IMR-90 (cell line): ENCODE measurements around the gene NARF. TPM values are rescaled to one million over a fixed set of nuclear protein-coding genes. Genes with fewer than 3 reads are reported as not detected.

Experiments
- ATAC-seq: fragments of 200-7000 bp; cut with Tn5 transposase; 2 replicates; pipeline ENCODE4 v1.9.1; 2020; ENCODE audit warnings: low read depth, mild to moderate bottlenecking, moderate library complexity
- BruUV-seq: library from RNA; stranded (reverse); fragments of 400-500 nt; replicated peaks from 2 replicates; lab custom pipeline; 2021; lab: Mats Ljungman, UMichigan
- CTCF ChIA-PET: fragments of 300-600 bp; formaldehyde crosslinking; extraction: SDS; loops from one replicate; lab custom pipeline; 2021; ENCODE audit warnings: antibody characterized with exemption; lab: Yijun Ruan, JAX
- POLR2A ChIA-PET: fragments of 300-600 bp; sonication (Branson Sonifier 250); formaldehyde crosslinking; loops from one replicate; lab custom pipeline; 2022; ENCODE audit warnings: antibody characterized with exemption; ENCODE audit not compliant: unreplicated experiment; lab: Charles Lee
- DNase-seq: peaks from one replicate; pipeline ENCODE4 v3.0.0; 2013
- H2AFZ ChIP-seq: replicated peaks from 2 replicates; pipeline ENCODE3; 2013; ENCODE audit warnings: low read length, mild to moderate bottlenecking; ENCODE audit not compliant: poor library complexity
- H2AK5ac ChIP-seq: 2 replicates; pipeline ENCODE4 v1.6.1; 2013; ENCODE audit warnings: low read depth, low read length, inconsistent platforms
- H2AK9ac ChIP-seq: replicated peaks from 2 replicates; pipeline ENCODE3; 2013; ENCODE audit warnings: mild to moderate bottlenecking, low read depth, low read length, moderate library complexity; ENCODE audit not compliant: poor library complexity
- H2BK120ac ChIP-seq: 2 replicates; pipeline ENCODE4 v1.6.1; 2013; ENCODE audit warnings: low read depth, low read length, inconsistent platforms
- H2BK15ac ChIP-seq: 3 replicates; pipeline ENCODE4 v1.6.1; 2013; ENCODE audit warnings: low read depth, low read length, inconsistent platforms
- H2BK20ac ChIP-seq: 2 replicates; pipeline ENCODE4 v1.6.1; 2013; ENCODE audit warnings: low read depth, mild to moderate bottlenecking, inconsistent platforms, low read length, moderate library complexity
- H2BK5ac ChIP-seq: 2 replicates; pipeline ENCODE4 v1.6.1; 2013; ENCODE audit warnings: mild to moderate bottlenecking, low read depth, low read length, inconsistent platforms; ENCODE audit not compliant: poor library complexity, severe bottlenecking
- H3K14ac ChIP-seq: replicated peaks from 2 replicates; pipeline ENCODE4 v1.6.1; 2013; ENCODE audit warnings: low read depth, low read length, inconsistent platforms
- H3K18ac ChIP-seq: 2 replicates; pipeline ENCODE4 v1.6.1; 2013; ENCODE audit warnings: low read depth, low read length, control low read depth
- H3K23ac ChIP-seq: 2 replicates; pipeline ENCODE4 v1.6.1; 2013; ENCODE audit warnings: low read depth, low read length, inconsistent platforms
- H3K27ac ChIP-seq: 2 replicates; pipeline ENCODE4 v1.5.1; 2013; ENCODE audit warnings: mild to moderate bottlenecking, control low read depth, low read length; ENCODE audit not compliant: insufficient read depth
- H3K27me3 ChIP-seq: 2 replicates; pipeline ENCODE4 v1.6.1; 2013; ENCODE audit warnings: low read length; ENCODE audit not compliant: control insufficient read depth, insufficient read depth
- H3K36me3 ChIP-seq: 2 replicates; pipeline ENCODE4 v1.6.1; 2013; ENCODE audit warnings: low read length, mixed read lengths; ENCODE audit not compliant: control insufficient read depth, insufficient read depth
- H3K4ac ChIP-seq: 2 replicates; pipeline ENCODE4 v1.6.1; 2013; ENCODE audit warnings: low read depth, low read length, inconsistent platforms
- H3K4me1 ChIP-seq: 2 replicates; pipeline ENCODE4 v1.6.1; 2013; ENCODE audit warnings: low read length, mixed read lengths; ENCODE audit not compliant: control insufficient read depth, insufficient read depth
- H3K4me2 ChIP-seq: 2 replicates; pipeline ENCODE4 v1.6.1; 2013; ENCODE audit warnings: low read depth, mild to moderate bottlenecking, control low read depth, low read length, moderate library complexity
- H3K4me3 ChIP-seq: 2 replicates; pipeline ENCODE4 v1.5.1; 2013; ENCODE audit warnings: low read depth, mild to moderate bottlenecking, control low read depth, low read length, moderate library complexity; ENCODE audit not compliant: insufficient read depth
- H3K56ac ChIP-seq: 2 replicates; pipeline ENCODE4 v1.6.1; 2013; ENCODE audit warnings: low read length, inconsistent platforms; ENCODE audit not compliant: insufficient read depth; ENCODE audit errors: extremely low read depth
- H3K79me1 ChIP-seq, 2 experiments: 2 replicates each; pipeline ENCODE4 v1.6.1; 2013; ENCODE audit warnings: low read length in 2 of 2, inconsistent platforms in 1 of 2, low read depth in 1 of 2
- H3K9ac ChIP-seq: 2 replicates; pipeline ENCODE4 v1.6.1; 2013; ENCODE audit warnings: low read depth, low read length, control low read depth
- H3K9me1 ChIP-seq: 2 replicates; pipeline ENCODE4 v1.6.1; 2013; ENCODE audit warnings: low read length, inconsistent platforms; ENCODE audit not compliant: insufficient read depth
- H3K9me3 ChIP-seq: 2 replicates; pipeline ENCODE4 v1.6.1; 2013; ENCODE audit warnings: low read length; ENCODE audit not compliant: control insufficient read depth, insufficient read depth
- H4K20me1 ChIP-seq: 2 replicates; pipeline ENCODE4 v1.6.1; 2013; ENCODE audit warnings: low read length, inconsistent platforms; ENCODE audit not compliant: insufficient read depth
- H4K5ac ChIP-seq: 2 replicates; pipeline ENCODE4 v1.6.1; 2013; ENCODE audit warnings: mild to moderate bottlenecking, low read depth, low read length, control low read depth
- H4K8ac ChIP-seq, 2 experiments: 2 replicates each; pipeline ENCODE4 v1.6.1; 2013; ENCODE audit warnings: low read depth in 2 of 2, low read length in 2 of 2, control low read depth in 1 of 2, inconsistent platforms in 1 of 2
- H4K91ac ChIP-seq: 2 replicates; pipeline ENCODE4 v1.6.1; 2013; ENCODE audit warnings: low read depth, low read length, inconsistent platforms; ENCODE audit not compliant: insufficient read depth
- BHLHE40 ChIP-seq: fragments of 150-350 bp; IDR thresholded peaks from 2 replicates; pipeline ENCODE4 v1.6.1; 2016; ENCODE audit warnings: mild to moderate bottlenecking, low read depth, low read length
- CEBPB ChIP-seq: IDR thresholded peaks from 2 replicates; pipeline ENCODE4 v1.6.1; 2012; ENCODE audit warnings: low read depth, low read length, improper control_type of control experiment
- CHD1 ChIP-seq: IDR thresholded peaks from 2 replicates; pipeline ENCODE4 v1.6.1; 2012; ENCODE audit warnings: low read depth, low read length, improper control_type of control experiment
- CTCF ChIP-seq: conservative IDR thresholded peaks from 2 replicates; pipeline ENCODE4 v1.5.1; 2012; ENCODE audit warnings: mild to moderate bottlenecking, low read depth, low read length, improper control_type of control experiment
- FOS ChIP-seq: fragments of 150-350 bp; IDR thresholded peaks from 2 replicates; pipeline ENCODE4 v1.6.1; 2016; ENCODE audit warnings: low read depth, low read length
- MAFK ChIP-seq: IDR thresholded peaks from 2 replicates; pipeline ENCODE4 v1.6.1; 2012; ENCODE audit warnings: low read depth, low read length, improper control_type of control experiment
- MAZ ChIP-seq: IDR thresholded peaks from 2 replicates; pipeline ENCODE4 v1.6.1; 2012; ENCODE audit warnings: low read depth, mild to moderate bottlenecking, low read length, improper control_type of control experiment, moderate library complexity, borderline replicate concordance
- MXI1 ChIP-seq: IDR thresholded peaks from 2 replicates; pipeline ENCODE4 v1.6.1; 2012; ENCODE audit warnings: low read depth, mild to moderate bottlenecking, low read length, moderate library complexity, borderline replicate concordance
- NFE2L2 ChIP-seq: fragments of 150-350 bp; IDR thresholded peaks from 2 replicates; pipeline ENCODE4 v1.6.1; 2016; ENCODE audit warnings: low read depth, mild to moderate bottlenecking, low read length
- RCOR1 ChIP-seq: IDR thresholded peaks from 2 replicates; pipeline ENCODE4 v1.6.1; 2012; ENCODE audit warnings: mild to moderate bottlenecking, low read length, improper control_type of control experiment; ENCODE audit not compliant: insufficient replicate concordance
- SMC3 ChIP-seq: fragments of 150-350 bp; IDR thresholded peaks from 2 replicates; pipeline ENCODE4 v1.6.1; 2016; ENCODE audit warnings: low read depth, mild to moderate bottlenecking, antibody characterized with exemption, low read length, moderate library complexity
- WGBS, 2 experiments: methylation state at CpG; one replicate each; pipeline versions ENCODE4 v1.1.5 to v1.1.7; 2013; ENCODE audit warnings: missing lambda C conversion rate in 2 of 2; ENCODE audit not compliant: insufficient read length in 1 of 2; ENCODE audit errors: extremely low coverage in 2 of 2; 5-methylcytosine and 5-hydroxymethylcytosine counted together
- dilution Hi-C: fragments of 300-500 bp; cut with HindIII; formaldehyde crosslinking; loops from one replicate; pipeline ENCODE4 v1.14.3; 2018; ENCODE audit warnings: low sequenced_read_pairs; ENCODE audit not compliant: unreplicated experiment
- in situ Hi-C: fragments of 300-500 bp; cut with MboI; formaldehyde crosslinking; loops from 3 replicates; pipeline ENCODE4 v1.14.3; 2019; ENCODE audit warnings: low sequenced_read_pairs, inconsistent platforms, mixed read lengths
- intact Hi-C: fragments of 100-400 bp; cut with micrococcal nuclease; formaldehyde crosslinking; loops from 2 replicates; pipeline ENCODE4 v1.10.0; 2022
- polyA plus RNA-seq, 3 experiments: library from polyadenylated mRNA; depleted of rRNA; stranded (reverse); fragments of >200 nt; gene quantifications; 2 replicates each; pipeline ENCODE4 v1.2.3, GENCODE V29; 2012; ENCODE audit warnings: low replicate concordance in 1 of 3
- total RNA-seq: library from RNA; depleted of rRNA; stranded (reverse); fragments of >200 nt; gene quantifications from 2 replicates; pipeline ENCODE4 v1.2.3, GENCODE V29; 2012
- TF ChIP-seq, protein P1 (sequence below): fragments of 150-350 bp; IDR thresholded peaks from 2 replicates; pipeline ENCODE4 v1.6.1; 2017; ENCODE audit warnings: mild to moderate bottlenecking, antibody characterized with exemption, low read length, low read depth

NARF gene
- total and polyA plus RNA-seq, 2 of the 4 experiments (the other 2 are of a cell fraction): 83.7 to 94.8 TPM

DNA sequence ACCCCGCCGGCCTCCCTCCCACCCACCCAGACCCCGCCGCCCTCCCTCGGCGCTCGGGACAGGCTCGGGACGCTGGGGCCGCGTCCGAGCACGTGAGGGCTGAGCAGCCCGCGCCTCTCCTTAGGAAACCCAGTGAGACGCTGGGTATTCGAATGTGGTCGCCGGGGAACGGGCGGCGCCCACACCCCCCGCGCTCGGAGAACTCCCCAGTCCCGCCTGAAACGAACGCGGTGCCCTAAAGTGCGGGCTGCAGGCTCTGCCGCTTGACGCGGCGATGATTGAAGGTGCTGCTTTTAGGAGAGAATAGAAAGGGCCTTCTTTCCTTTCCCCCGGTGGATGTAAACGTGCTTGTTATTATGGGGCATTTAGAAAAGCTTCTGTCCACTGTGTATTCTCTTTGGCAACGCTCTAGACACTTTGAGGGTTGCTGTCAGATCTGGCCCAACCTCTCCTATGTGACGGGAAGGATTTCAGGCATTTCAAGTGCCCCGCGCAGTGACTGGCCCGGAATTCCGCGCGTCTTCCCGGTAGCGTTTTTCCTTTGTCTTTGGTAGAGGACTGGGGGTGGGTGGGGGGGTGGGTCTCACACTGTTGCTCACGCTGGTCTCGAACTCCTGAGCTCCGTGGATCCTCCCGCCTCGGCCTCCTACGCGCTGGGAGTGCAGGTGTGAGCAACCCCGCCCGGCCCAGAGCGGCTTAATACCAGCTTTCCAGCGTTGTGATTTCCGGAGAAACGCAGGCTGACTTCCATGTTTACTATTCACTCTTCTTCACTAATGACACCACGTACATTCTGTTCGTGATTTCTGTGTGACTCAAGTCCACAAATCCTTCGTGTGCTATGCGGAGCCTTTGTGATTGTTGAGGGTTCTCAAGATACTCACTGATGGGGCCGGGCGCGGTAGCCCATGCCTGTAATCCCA is 39.2 kb downstream of the NARF start:
- Histone ChIP-seq H3K9me1 (peaks cover 8% of the 10 kb centered on the region), H3K4ac (peak overlapping the region; percentile 75), H3K36me3 (no peaks in the 10 kb centered on the region), H3K9me3 (no peaks in the 10 kb centered on the region), H3K56ac (peak overlapping the region; percentile 60; the same call in 1 of the 2 replicates), H4K91ac (peak overlapping the region; percentile 26; the same call in 1 of the 2 replicates), H2BK120ac (peak overlapping the region; percentile 67), H3K4me2 (peak overlapping the region; percentile 98), H3K18ac (peak overlapping the region; percentile 8; the same call in 1 of the 2 replicates), H2AK5ac (no peak overlapping the region), H3K4me1 (peaks cover 12% of the 10 kb centered on the region), H3K14ac (peak overlapping the region; percentile 57), H2BK15ac (no peak overlapping the region; the same call in 2 of the 3 replicates), H2BK5ac (peak overlapping the region; percentile 25), H2BK20ac (peak overlapping the region; percentile 66), H3K27me3 (no peaks in the 10 kb centered on the region), H3K9ac (peak overlapping the region; percentile 61), H4K8ac (peak overlapping the region; percentile 22 to 70; a peak in 2 of 4 replicates), H3K79me1 (peaks cover 0 to 5% of the 10 kb centered on the region in 2 experiments; a peak in 1 of 4 replicates), H3K27ac (peak overlapping the region; percentile 42; the same call in 1 of the 2 replicates), H2AFZ (peak overlapping the region; percentile 83), H3K23ac (peak overlapping the region; percentile 79), H3K4me3 (peak overlapping the region; percentile 49), H4K20me1 (peaks cover 12% of the 10 kb centered on the region; the same call in 1 of the 2 replicates), H4K5ac (peak overlapping the region; percentile 78; the same call in 1 of the 2 replicates), H2AK9ac (peak overlapping the region; percentile 93)
- intact Hi-C loops: loop anchor here (2.0 to 5.0 kb wide), 2 partner anchors 21 to 35 kb away; partner anchors contain the start of gene FOXK2
- in situ Hi-C loops: no loop called here
- DNase-seq (peak; percentile 82), ATAC-seq (peak; percentile 31)
- ChIA-PET POLR2A (no interaction called here), CTCF (no interaction called here)
- dilution Hi-C loops: no loop called here
- 0% methylated on average over 2 of the region's 66 CpGs; no CpG with 5 or more reads in 1 of the 2 experiments for WGBS, 2 experiments
- BruUV-seq: no TSS peak
- TF ChIP-seq, protein P1, sequence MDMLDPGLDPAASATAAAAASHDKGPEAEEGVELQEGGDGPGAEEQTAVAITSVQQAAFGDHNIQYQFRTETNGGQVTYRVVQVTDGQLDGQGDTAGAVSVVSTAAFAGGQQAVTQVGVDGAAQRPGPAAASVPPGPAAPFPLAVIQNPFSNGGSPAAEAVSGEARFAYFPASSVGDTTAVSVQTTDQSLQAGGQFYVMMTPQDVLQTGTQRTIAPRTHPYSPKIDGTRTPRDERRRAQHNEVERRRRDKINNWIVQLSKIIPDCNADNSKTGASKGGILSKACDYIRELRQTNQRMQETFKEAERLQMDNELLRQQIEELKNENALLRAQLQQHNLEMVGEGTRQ: no peak; the same call in 1 of the 2 replicates
- TF ChIP-seq MAFK (no peak), CEBPB (no peak), SMC3 (no peak), NFE2L2 (no peak), CTCF (no peak), CHD1 (no peak), BHLHE40 (no peak), RCOR1 (no peak), MXI1 (no peak), FOS (no peak), MAZ (no peak)
